Stimulated activated CD8-positive, alpha-beta memory T cell treated with anti-CD3 and anti-CD28 coated beads, Interleukin-7, amount 100 ng/mL, for 48 hours (primary cell): ENCODE data around the gene CERS1.

Experiments
- DNase-seq, 2 donors: peaks; one replicate each; pipeline ENCODE4 v3.0.0-alpha.2; 2020; ENCODE audit warnings: low read depth in 1 of 2; ENCODE audit errors: extremely low read depth in 1 of 2

Gene CERS1

DNA sequence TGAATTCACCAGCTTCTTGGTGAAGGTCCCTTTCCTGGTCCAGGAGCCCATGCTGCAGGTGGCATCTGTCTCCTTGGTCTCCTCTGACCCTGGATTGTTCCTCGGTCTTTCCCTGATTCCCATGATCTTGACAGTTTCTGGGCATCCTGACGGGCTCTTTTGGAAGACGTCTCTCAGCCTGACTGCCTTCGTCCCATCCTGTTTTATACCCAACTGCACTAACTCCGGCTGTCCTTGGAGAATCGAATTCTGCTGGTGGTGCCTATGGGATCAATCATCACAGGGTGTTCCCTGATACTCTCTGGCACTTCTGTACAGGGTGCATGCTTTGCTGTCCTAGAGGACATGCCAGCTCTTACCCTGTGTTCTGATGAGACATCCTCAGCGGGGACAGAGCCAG, 19.1 kb downstream of the CERS1 start:
- DNase-seq = no peak

DNA sequence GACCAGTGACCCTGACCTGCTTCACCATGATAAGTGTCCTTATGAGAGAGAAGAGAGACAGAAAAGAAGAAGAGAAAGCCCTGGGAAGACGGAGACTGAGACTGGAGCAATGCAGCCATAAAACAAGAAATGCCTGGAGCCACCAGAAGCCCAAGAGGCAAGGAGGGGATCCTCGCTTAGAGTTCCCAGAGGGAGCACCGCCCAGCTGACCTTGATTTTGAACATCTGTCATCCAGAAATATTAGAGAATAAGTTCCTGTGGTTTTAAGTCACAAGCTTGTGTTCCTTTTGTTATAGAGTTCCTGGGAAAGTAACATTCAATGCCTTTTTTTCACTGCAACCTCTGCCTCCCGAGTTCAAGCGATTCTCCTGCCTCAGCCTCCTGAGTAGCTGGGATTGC, 20.2 kb downstream of the CERS1 start:
- DNase-seq = no peak

DNA sequence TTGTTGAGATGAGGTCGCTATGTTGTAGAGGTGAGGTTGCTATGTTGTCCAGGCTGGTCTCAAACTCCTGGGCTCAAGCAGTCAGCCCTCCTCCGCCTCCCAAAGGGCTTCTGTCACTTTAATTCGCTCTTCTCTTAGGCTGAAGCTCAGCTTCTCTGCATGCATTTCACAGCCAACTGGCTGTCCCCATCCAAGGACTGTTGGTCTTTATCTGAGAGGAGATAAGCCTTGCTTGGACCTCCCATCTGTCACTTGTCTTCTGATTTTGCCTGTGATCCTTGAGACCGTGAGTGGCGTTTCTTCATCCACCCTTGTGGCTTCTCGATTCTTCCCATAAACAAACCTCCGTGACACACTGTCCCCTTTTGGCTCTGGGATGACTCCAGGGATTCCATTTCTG, 24.4 kb downstream of the CERS1 start:
- DNase-seq = no peak

DNA sequence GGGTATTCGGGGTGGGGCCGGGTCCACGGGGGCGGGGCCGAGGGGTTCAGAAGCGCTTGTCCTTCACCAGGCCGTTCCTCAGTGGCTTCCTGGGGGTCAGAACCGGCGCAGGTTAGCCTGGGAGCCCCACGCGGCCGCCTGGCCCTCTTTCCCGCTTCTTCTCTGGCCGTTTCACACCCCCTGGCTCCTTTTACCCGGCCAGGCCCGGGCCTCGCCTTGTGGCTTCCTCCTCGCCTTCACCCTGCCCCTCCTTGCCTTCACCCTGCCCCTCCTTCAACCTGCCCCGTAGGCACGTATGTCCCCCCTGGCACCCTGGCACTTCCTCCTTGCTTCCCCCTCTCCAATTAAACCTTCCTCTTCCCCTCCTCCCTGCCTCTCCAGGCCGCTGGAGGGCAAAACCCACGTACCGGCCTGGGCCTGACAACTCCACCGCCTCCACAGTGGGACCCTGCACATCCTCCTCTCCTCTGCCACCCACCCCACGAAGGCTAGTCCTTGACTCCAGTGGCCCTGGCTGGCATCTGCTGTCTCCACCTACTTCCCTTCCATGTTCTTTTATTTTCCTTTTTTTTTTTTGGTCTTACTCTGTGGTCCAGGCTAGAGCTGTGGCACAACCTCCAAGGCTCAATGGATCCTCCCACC, 25.3 kb downstream of the CERS1 start:
- no peak for DNase-seq

DNA sequence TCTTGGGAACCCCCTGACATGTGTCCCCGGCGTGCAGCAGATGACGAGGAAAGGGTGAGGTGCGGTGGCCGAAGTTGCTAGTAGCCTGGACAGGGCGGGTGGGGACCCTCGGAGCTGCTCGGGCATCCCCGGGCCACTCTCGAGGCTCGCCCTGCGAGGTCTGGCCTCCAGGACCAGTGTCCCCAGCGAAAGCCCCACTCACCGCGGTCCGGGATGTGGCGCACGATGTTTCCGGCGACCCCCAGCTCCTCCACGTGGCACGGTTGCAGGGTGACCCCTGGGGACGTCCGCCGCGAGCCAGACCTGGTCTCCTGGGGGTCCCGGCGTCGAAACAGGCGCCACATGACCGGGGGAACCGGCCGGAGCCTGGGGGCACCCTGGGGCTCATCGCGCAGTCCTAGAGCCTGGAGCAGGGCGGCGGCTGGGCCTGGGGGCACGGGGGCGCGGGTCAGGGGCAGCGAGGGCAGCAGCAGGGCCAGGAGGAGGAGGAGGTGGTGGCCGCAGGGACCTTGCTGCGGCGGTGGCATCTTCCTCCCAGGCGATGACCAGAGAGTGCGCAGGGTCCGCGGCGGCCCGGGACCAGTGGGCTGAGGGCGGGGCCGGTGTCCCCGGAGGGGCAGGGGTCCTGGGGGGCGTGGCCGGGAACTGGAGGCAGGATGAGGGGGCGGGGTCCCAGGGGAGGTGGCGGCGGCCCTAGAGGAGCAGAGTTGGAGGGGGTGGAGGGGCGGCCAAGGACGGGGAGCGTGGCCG, 26.0 kb downstream of the CERS1 start:
- no peak for DNase-seq

DNA sequence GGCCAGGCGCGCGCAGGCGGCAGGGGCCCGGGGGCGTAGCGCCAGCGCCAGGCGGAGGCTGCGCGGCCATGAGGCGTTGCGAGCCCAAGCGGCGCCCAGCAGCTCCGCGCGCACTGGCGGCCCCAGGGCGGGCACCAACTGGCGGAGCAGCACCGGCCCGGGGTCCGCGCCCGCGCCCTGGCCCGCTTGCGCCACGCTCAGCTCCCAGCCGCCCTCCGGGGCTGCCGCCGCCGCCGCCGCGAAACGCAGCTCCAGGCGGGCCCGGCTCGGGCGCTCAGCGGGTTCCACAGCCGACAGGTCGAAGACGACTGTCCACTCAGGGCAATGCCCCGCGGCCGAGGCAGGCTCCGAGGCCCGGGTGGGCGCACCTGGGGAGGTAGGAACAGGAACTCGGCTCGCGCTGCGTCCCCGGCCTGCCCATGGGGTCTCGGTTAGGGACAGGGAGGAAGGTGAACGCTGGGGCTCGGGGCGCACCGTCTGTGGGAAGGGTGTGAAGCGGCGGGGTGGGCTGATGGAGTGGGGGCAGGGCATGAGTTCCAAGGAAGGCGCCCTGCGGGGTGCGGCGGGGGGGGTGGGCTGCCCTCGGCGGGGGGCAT, 26.8 kb downstream of the CERS1 start:
- DNase-seq = no peak

DNA sequence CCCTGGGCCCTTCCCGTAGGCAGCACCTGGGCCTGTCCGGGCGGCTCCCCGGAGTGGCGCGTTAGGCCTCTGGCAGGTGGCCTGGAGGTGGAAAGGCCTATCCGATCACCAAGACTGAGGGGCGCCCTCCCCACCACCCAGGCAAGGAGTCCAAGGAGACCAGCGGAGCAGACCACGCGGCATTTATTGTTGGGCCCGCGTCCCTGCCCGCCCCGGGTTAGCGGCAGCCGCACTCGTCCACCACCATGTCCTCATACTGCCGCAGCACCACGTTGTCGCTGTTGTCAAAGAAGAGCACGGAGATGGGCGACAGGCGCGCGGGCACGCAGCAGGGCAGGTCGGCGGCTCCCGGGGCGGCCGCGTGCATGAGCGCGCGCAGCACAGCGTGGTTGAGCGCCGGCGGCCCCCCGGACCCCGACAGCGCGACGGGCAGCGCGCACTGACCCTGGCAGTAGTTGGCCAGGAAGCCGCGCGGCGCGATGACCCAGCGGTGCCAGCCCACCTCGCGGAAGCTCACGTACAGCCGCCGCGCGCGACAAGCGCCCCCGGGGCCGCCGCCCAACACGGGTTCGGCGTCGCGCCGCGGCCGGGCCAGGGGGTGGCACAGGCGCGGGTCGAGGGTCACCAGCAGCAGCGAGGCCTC, 27.5 kb downstream of the CERS1 start:
- DNase-seq = no peak

DNA sequence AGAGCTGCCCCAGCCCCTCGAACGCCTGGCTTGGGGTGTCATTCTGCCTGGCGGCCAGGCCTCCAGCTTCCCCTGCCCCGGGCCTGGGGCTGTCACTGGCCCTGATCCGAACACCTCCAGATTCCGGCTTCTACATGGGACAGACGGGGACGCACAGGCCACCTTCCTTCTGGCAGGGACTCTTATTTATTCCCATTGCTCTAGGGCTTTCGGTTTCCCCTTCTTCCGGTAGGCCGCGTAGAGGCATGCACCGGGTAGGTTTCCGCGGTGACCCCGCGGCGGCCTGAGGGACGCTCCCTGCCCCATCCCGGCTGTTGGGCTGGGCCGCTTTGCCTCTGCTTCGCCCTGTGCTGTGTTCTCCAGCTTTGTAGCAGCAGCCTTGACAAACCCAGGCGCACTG, 28.2 kb downstream of the CERS1 start:
- DNase-seq = no peak

DNA sequence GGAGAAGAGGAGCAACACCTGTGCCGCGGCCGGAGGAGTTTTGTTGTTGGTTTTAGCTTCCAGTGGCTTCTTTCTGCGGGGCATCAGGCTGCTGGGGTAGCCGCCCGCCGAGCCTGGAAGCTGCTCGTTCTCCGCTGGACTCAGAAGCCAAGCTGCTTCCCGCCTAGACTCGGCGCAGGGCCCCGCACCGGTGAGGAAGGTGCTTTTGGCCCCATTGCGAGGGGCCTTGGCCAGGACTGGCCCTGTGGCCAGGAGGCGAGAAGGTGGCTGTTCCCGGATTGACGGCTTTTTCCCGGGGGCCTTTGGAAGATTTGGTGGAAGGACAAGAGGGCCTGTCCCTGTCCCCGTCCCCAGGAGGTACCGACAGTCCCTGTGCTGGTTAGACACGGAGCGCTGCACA, 28.8 kb downstream of the CERS1 start:
- DNase-seq = no peak

DNA sequence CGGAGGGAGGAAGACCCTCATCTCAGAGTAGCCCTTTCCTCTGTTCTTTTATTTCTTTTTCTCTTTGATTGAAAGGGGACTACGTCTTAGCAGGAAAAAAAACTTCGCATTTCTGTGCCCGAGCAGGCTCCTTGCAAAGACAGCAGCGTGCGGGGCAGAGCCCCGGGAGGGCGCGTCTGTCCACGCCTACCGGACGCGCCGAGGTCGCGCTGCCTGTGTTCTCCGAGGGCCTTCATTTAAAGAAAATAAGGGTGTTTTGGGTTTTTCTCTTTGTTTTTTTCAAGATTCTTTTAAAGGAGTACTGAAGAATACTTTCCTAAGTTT, 29.2 kb downstream of the CERS1 start:
- no peak for DNase-seq

DNA sequence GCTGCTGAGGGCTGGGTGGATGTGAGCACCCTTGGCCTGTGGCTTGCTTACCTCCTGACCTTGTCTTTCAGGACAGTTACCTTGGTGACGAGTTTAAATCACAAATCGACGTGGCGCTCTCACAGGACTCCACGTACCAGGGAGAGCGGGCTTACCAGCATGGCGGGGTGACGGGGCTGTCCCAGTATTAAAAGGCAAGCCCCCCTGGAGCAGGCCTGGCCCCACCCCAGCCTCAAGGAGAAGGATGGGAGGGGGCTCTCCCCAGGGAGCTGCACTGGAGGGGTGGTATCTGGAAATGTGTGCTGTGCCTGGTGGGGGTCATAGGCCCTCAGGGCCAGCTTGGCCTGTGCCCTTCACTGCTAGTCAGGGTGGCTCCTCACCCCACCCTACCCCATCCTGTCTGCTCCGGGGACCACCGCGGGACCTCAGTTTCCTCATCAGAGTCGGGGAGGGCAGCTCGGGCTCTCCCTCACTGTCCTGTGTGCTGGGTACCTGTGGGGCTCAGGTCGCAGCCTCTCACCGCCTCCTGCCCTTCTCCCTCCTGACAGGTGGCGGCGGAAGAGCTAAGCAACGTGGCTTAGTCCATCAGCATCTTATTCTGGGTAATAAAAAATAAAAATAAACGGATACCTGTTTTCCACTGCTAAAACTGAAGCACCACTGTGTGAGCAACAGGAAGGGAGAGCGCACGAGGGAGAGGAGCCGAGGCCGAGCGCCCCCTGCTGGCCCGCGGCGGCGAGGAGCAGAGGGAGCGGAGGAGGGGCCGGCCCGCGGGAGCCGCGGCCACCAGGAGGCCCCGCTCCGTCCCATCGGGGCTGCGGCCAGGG, 29.8 kb downstream of the CERS1 start:
- DNase-seq = no peak

DNA sequence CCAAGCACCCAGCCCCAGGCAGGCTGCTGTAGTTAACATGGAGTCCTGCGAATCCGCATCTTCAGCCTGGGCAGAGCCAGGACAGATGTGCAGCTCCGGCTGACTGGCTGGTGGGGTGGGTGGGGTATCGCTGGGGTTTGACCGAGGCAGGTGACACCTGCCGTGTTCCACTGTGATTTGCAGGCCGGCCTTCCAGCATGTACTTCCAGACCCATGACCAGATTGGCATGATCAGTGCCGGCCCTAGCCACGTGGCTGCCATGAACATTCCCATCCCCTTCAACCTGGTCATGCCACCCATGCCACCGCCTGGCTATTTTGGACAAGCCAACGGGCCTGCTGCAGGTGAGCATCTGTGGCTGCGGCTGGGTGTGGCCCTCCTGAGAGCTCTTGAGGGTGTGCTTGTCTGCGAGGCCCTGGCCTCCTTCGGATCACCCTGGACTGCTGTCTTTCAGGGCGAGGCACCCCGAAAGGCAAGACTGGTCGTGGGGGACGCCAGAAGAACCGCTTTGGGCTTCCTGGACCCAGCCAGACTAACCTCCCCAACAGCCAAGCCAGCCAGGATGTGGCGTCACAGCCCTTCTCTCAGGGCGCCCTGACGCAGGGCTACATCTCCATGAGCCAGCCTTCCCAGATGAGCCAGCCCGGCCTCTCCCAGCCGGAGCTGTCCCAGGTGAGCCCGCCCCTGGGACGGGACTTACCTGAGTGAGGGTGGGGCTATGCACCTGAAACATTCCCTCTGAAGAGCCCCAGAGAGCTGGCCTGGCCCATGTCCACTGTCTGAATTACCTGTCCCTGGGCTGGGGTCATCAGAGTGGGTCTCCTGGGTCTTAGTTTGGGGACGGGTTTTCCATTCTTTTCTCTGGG, 30.6 kb downstream of the CERS1 start:
- no peak for DNase-seq

DNA sequence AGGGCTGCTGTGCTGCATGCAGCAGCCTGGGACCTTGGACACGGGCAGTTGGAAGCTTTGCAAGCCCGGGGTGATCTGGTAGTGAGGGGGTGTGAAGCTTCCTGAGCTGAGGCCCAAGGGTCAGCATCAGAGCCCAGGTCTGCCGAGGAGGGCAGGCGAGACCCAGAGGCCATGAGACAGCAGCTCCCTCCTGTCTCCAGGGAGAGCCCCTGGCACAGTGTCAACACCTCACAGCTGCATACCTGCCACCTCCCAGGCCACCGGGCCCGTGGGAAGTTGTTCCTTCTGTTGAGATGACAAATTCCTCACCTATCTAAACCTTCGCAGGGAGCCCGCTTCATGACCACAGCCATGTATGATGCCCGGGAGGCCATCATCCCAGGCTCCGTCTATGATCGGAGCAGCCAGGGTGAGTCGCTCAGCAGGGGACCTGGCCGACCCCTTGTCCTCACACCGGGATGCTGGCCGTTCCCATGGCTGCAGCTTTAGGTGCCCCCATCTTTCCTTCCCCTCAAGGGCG, 32.1 kb downstream of the CERS1 start:
- DNase-seq = no peak

DNA sequence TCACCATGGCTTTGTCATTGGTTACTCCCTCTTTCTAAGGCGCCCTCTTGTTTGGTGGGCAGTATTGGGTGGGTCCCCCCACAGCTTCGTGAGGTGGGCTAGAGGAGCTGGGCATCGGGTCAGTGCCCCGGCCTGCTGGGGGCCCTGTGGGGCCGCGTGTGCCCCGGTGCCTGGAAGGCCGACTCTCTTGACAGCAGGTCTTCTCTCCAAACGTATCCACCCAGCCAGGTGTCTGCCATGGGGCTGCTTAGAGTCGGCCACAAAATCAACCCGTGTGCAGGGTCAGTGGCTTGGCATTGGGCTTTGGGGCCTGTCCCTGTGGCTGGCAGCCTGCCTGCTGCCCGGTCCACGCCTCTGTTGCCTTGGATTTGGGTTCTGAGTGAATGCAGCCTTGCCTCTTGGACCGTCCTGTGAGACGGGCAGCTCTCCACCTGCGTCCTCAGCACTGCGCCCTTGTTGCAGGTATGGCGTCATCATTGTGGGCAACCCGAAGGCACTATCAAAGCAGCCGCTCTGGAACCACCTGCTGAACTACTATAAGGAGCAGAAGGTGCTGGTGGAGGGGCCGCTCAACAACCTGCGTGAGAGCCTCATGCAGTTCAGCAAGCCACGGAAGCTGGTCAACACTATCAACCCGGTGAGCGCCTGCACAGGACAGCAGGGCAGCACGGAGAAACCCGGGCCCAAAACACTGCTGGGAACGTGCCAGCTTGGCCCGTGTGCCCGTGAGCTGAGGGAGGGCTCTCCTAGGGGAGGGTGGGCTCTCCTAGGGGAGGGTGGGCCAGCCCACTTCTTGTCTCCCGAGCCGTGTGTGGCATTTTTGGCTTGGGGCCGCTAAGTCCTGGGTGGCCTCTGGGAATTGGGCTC, 32.7 kb downstream of the CERS1 start:
- DNase-seq = no peak

DNA sequence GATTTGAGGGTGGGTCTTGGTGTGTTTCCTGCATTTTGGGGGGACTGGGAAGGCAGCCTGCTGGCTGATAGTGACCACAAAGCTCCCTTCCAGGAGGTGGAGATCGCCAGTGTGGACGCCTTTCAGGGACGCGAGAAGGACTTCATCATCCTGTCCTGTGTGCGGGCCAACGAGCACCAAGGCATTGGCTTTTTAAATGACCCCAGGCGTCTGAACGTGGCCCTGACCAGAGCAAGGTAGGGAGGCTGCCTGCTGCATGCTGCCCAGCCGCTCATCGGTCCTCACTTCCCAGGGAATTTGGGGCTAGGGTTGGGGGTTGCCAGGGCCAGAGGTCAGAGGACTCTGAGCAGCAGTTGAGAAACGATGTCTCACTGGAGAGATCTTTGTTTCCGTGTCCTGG, 34.0 kb downstream of the CERS1 start:
- DNase-seq = no peak

DNA sequence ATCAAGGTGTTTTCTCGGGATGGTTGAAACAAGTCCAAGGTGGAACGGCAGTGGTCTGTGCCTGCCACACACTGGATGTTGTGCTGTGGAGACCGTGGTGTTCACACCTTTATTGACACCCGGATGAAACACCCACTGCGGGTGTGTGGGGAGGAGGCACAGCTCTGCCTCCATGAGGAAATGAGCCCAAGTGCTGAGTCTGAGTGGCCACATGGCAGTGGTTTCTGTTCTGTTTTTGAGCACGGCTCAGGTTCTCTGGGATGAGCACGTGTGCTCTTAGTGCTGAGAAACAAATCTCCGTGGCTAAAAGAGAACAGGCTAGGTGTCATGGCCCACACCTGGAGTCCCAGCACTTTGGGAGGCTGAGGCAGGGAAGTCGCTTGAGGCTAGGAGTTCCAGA, 34.7 kb downstream of the CERS1 start:
- no peak for DNase-seq

DNA sequence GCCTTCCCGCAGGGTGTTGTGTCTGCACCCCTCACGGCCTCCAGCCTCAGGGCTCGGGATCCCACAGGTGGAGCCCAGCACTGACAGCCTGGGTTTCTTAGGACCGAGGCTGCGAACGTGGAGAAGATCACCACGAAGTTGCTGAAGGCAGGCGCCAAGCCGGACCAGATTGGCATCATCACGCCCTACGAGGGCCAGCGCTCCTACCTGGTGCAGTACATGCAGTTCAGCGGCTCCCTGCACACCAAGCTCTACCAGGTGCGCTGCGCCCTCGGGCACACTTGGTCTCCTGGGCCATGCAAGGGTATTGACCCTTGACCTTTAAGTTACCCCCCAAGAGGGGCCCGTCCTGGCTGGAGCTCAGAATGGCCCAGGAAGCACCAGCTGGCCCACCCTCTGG, 35.2 kb downstream of the CERS1 start:
- DNase-seq = no peak

DNA sequence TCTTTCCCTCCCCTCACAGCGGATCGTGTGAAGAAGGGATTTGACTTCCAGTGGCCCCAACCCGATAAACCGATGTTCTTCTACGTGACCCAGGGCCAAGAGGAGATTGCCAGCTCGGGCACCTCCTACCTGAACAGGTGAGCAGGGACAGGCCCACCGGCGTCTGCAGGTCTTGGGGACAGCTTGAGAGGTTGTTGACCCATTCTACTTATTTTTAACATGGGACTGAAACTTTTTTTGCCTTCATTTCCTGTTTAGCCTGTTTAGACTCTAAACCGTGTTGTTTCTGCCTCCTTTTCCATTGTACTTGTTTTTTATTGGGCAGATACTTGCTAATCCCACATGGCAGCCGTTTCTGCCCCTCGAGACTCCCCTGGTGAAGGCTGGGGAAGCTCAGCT, 35.7 kb downstream of the CERS1 start:
- no peak for DNase-seq

DNA sequence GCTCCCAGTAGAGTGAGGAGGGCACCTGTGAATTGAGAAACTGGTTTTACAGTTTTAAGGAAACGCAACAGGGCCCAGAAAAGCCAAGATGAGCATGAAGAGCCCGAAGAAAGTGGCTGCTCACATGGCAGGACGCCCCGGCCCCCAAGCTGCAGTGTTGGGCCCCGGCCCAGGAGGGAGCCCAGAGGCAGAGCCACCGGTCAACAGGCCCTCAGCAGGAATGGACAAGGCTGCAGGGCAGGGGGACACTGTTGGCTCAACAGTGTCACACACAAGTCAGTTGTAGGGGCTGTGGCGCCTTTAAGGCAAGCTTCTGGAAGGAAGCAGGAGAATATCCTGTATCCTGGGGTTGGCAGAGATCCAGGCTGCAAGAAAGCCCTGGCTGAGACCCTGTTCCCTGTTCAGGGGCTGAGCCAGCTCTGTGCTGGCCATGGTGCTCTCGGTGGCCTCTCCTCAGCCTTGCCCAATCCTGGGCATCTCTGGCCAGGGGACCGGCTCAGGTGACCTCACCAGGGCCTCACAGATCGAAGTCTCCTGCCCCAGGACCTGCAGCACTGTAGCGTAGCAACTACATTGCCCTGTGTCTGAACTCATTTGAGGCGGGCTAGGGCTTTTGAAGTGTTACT, 36.2 kb downstream of the CERS1 start:
- DNase-seq = no peak
